GM23248 (cell line): ENCODE data around the gene ITGB6.

ENCODE experiments used
- EZH2 ChIP-seq: fragments of 200-600 bp; sonication (generic); IDR thresholded peaks from 2 replicates; pipeline ENCODE4 v1.6.1; 2018; ENCODE audit warnings: antibody characterized with exemption, mild to moderate bottlenecking; ENCODE audit not compliant: insufficient read depth, poor library complexity, severe bottlenecking
- EZH2phosphoT487 ChIP-seq: fragments of 200-600 bp; sonication (generic); IDR thresholded peaks from 2 replicates; pipeline ENCODE4 v1.6.1; 2018; ENCODE audit warnings: antibody characterized with exemption, moderate library complexity, mild to moderate bottlenecking, low read depth; ENCODE audit not compliant: insufficient read depth

DNA sequence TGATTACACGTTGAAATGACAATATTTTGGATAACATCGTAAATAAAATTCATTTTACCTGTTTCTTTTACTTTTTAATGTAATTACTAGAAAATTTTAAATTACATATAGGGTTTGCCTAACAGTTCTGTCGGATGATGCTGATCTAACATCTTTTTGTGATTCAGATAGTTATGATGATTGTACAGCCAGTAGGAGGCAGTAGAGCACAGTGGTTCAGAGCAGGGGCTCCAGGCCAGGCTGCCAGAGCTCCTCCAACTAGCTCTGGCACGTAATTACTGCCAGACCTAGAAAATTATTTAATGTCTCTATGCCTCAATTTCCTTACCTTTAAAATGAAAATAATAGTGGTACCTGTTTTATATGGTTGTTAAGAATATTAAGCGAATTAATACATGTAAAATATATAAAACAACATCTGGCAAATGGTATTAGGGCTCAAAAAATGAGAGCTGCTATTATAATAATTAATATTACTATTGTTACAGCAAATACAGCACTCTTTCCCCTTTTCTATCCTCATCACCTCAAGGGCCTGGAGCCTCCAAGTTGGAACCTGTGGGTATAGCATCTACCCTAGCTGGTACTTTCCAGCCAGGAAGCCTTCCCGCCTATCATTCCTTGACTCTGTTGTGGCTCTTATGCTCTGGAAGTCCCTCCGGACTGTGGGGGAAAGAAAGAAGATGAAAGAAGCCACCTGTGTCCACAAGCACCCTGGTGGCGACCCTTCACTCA is 90.0 kb downstream of the ITGB6 start:
- TF ChIP-seq EZH2 (no peak), EZH2phosphoT487 (no peak)
